ENCODE measurements around the gene ARCN1.

Gene ARCN1

GRCh38 chr11:118572061-118572980 is at the start of gene ARCN1:
Gene ARCN1 (plus strand): TSS chr11:118572409. CDS start chr11:118572548, 139 bp downstream.
- in situ Hi-C loops (cut with HindIII; ENCODE audit: low sequenced_read_pairs), result no loop called here

- in situ Hi-C loops (cut with HindIII; ENCODE audit: low sequenced_read_pairs), result no loop called here
Measured at GRCh38 chr11:118522571-118523072, 49.6 kb upstream of the ARCN1 start.

- in situ Hi-C loops (cut with HindIII; ENCODE audit: low sequenced_read_pairs), result no loop called here
Measured at GRCh38 chr11:118524356-118524755, 47.9 kb upstream of the ARCN1 start.

- in situ Hi-C loops (cut with HindIII; ENCODE audit: low sequenced_read_pairs), result no loop called here
Measured at GRCh38 chr11:118524757-118525470, 47.3 kb upstream of the ARCN1 start.

GRCh38 chr11:118526688-118527087 is 45.5 kb upstream of the ARCN1 start:
- in situ Hi-C loops (cut with HindIII; ENCODE audit: low sequenced_read_pairs), result no loop called here

GRCh38 chr11:118527109-118527508 is 45.1 kb upstream of the ARCN1 start, which contains the start of gene TTC36:
Gene TTC36 (plus strand): TSS chr11:118527474. CDS start chr11:118527495, 21 bp downstream.
- in situ Hi-C loops (cut with HindIII; ENCODE audit: low sequenced_read_pairs), result no loop called here

GRCh38 chr11:118528511-118528910 is 43.7 kb upstream of the ARCN1 start:
- in situ Hi-C loops (cut with HindIII; ENCODE audit: low sequenced_read_pairs), result no loop called here

GRCh38 chr11:118529584-118530175 is 42.5 kb upstream of the ARCN1 start:
- in situ Hi-C loops (cut with HindIII; ENCODE audit: low sequenced_read_pairs), result no loop called here

- in situ Hi-C loops (cut with HindIII; ENCODE audit: low sequenced_read_pairs), result no loop called here
Measured at GRCh38 chr11:118530180-118530682, 42.0 kb upstream of the ARCN1 start.

- in situ Hi-C loops (cut with HindIII; ENCODE audit: low sequenced_read_pairs), result no loop called here
Measured at GRCh38 chr11:118530683-118531596, 41.3 kb upstream of the ARCN1 start, which contains the start of gene TMEM25. Gene TMEM25 (plus strand): TSS chr11:118531192. CDS start chr11:118531802, 610 bp downstream.

GRCh38 chr11:118531597-118532084 is 40.6 kb upstream of the ARCN1 start:
- in situ Hi-C loops (cut with HindIII; ENCODE audit: low sequenced_read_pairs), result no loop called here

- in situ Hi-C loops (cut with HindIII; ENCODE audit: low sequenced_read_pairs), result no loop called here
Measured at GRCh38 chr11:118532091-118532490, 40.1 kb upstream of the ARCN1 start.

GRCh38 chr11:118532852-118533768 is 39.1 kb upstream of the ARCN1 start:
- in situ Hi-C loops (cut with HindIII; ENCODE audit: low sequenced_read_pairs), result no loop called here

GRCh38 chr11:118533769-118534729 is 38.2 kb upstream of the ARCN1 start:
- in situ Hi-C loops (cut with HindIII; ENCODE audit: low sequenced_read_pairs), result no loop called here

- in situ Hi-C loops (cut with HindIII; ENCODE audit: low sequenced_read_pairs), result no loop called here
Measured at GRCh38 chr11:118535261-118535660, 36.9 kb upstream of the ARCN1 start.

- in situ Hi-C loops (cut with HindIII; ENCODE audit: low sequenced_read_pairs), result no loop called here
Measured at GRCh38 chr11:118536726-118537125, 35.5 kb upstream of the ARCN1 start.

- in situ Hi-C loops (cut with HindIII; ENCODE audit: low sequenced_read_pairs), result no loop called here
Measured at GRCh38 chr11:118537409-118537980, 34.7 kb upstream of the ARCN1 start.
